Naive B cell (primary cell): Measurements from ENCODE around the gene CYP4Z1. TPM values are rescaled to one million over a fixed set of nuclear protein-coding genes. Genes with fewer than 3 reads are reported as not detected.
"Not testable (repeated sequence)": the region's sequence is repeated elsewhere in the genome, so short reads cannot be mapped to it uniquely, and the experiment has no call there.

Experiments
- ATAC-seq, 2 donors: fragments of 150-1000 bp; cut with Tn5 transposase; 2 replicates each; pipeline ENCODE4 v1.10.0; 2021; ENCODE audit warnings: low read depth in 2 of 2, mild to moderate bottlenecking in 2 of 2, moderate library complexity in 2 of 2
- DNase-seq: peaks from one replicate; pipeline ENCODE4 v3.0.0; 2022
- H3K27ac Mint-ChIP-seq, 6 donors: one replicate each; pipeline ENCODE4 v1.8.0; 2020 to 2022; ENCODE audit warnings: mild to moderate bottlenecking in 6 of 6, mixed read lengths in 6 of 6, moderate library complexity in 5 of 6, inconsistent platforms in 2 of 6
- H3K27me3 Mint-ChIP-seq, 3 donors: one replicate each; pipeline ENCODE4 v1.8.0; 2021 to 2022; ENCODE audit warnings: mixed read lengths in 3 of 3, mild to moderate bottlenecking in 1 of 3
- H3K36me3 Mint-ChIP-seq, 2 donors: one replicate each; pipeline ENCODE4 v1.8.0; 2020 to 2022; ENCODE audit warnings: mixed read lengths in 2 of 2, inconsistent platforms in 1 of 2, mild to moderate bottlenecking in 1 of 2
- H3K4me1 Mint-ChIP-seq, 3 donors: one replicate each; pipeline ENCODE4 v1.8.0; 2020 to 2022; ENCODE audit warnings: mixed read lengths in 3 of 3, inconsistent platforms in 1 of 3, mild to moderate bottlenecking in 1 of 3, moderate library complexity in 1 of 3
- H3K4me3 Mint-ChIP-seq, 8 donors: one replicate each; pipeline ENCODE4 v1.8.0; 2020 to 2022; ENCODE audit warnings: mild to moderate bottlenecking in 8 of 8, mixed read lengths in 8 of 8, moderate library complexity in 8 of 8, inconsistent platforms in 2 of 8
- H3K9me3 Mint-ChIP-seq, 7 donors: one replicate each; pipeline ENCODE4 v1.8.0; 2020 to 2022; ENCODE audit warnings: mixed read lengths in 7 of 7, mild to moderate bottlenecking in 5 of 7, inconsistent platforms in 2 of 7, moderate library complexity in 1 of 7
- polyA plus RNA-seq, 6 donors: library from polyadenylated mRNA; unstranded; fragments of 300-500 nt; fragmentation: Illumina TruSeq; gene quantifications; one replicate each; pipeline ENCODE4 v1.2.3, GENCODE V29; 2021; ENCODE audit warnings: low read depth in 6 of 6

CYP4Z1 gene
- polyA plus RNA-seq, 6 donors from 2014 or later: not detected

DNA sequence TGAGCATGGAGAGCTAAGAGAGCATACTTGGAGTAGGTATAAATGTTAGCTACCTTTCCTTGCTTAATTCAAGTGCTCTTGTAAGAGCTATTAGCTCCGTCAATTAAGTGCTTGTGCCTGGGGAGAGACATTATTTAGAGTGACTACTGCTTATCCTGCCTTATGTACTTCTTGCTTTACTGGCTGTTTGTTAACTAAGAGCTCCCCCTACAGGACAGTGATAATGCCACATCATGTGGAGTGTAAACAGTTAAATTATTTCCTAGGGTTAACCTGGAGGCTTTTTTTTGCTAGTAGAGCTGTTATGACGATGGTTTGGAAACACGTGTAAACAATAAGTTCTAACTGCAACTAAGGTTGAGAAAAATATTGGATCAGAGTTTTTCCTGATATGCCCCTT, 24.4 kb downstream of the CYP4Z1 start:
- H3K4me1 Mint-ChIP-seq: not testable (repeated sequence)

DNA sequence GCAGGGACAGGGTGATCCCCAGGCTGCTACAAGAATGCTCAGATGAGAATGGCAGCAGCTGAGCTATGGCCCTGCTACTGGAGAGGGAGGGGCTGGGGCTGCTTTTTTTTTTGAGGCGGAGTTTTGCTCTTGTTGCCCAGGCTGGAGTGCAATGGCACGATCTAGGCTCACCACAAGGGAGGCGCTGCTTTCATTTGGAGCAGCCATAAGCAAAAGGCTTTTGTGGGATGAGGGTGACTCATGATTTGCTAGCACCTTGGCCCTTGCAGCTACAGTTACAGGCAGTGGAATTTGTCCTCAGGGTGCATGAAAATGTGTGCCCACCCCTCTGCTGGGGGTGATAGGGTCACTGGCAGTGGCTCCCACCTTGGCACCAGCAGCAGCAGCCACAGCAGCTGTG, 37.8 kb downstream of the CYP4Z1 start:
- Mint-ChIP-seq H3K27me3 (peaks cover 5 to 25% (median 7%) of the 10 kb centered on the region in 3 donors), H3K4me3 (no peak overlapping the region), H3K36me3 (no peaks in the 10 kb centered on the region), H3K9me3 (peaks cover 10 to 21% (median 15%) of the 10 kb centered on the region in 7 donors), H3K27ac (no peak overlapping the region), H3K4me1 (no peaks in the 10 kb centered on the region)
- ATAC-seq (no peak), DNase-seq (no peak)

More for the DNA sequence above, 24.4 kb downstream of the CYP4Z1 start:
- not testable (repeated sequence) for DNase-seq, H3K36me3 Mint-ChIP-seq, H3K27me3 Mint-ChIP-seq, H3K27ac Mint-ChIP-seq, H3K9me3 Mint-ChIP-seq, H3K4me3 Mint-ChIP-seq, ATAC-seq

DNA sequence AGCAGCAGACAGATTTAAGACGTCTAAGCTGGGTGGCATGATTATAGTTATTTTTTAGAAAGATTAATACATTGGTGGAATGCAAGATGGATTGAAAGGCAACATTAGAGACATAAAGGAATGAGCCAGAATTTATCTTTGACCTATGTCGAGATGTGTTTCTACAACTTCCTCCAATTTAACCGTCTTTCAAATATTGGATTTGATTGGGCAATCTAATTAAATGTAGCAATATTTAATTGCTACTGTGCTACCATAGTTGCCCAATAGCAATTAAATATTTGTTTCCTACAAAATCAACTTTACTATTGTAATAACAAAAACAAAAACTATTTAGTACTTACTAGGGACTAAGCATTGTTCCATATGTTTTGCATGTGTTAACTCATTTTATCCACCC, 39.8 kb downstream of the CYP4Z1 start:
- Mint-ChIP-seq H3K9me3 (peaks cover 6 to 16% (median 14%) of the 10 kb centered on the region in 7 donors), H3K27ac (no peak overlapping the region), H3K27me3 (peaks cover 0 to 19% (median 5%) of the 10 kb centered on the region in 3 donors), H3K4me3 (no peak overlapping the region), H3K36me3 (no peaks in the 10 kb centered on the region), H3K4me1 (no peaks in the 10 kb centered on the region)
- DNase-seq (no peak), ATAC-seq (no peak)

DNA sequence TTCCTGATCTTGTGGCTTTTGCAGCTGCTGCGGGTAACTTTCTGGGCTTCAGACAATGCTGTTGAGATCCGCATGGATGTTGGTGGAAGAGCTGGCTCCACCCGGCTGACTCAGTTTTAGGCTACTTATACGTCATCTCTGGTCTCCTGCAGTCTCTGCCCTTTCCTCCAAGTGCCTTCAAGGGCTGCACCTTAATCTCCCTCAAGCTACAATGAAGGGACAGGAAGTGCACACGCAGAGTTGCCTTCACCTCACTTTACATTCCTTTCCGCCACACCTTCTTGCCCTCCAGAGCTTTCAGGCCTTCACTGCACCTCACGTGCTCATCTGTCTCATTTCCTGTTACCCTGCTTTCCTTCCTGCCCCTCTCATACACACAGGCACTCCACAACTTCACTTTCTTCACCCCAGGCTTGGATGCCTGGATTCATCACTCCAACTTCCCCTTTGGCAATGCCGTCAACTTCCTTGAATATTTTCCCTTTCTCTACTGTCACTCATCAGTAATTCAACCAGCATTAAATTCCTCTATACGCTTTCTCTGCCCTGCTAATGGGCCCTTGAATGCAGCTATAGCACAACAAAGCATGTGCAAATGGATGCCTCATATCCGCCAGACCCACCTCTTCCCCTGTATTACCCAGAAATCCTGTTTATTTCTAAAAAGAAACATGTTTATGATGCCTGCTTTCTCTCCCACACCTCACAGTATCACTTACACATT, 41.0 kb downstream of the CYP4Z1 start:
- not testable (repeated sequence) for H3K27ac Mint-ChIP-seq, H3K9me3 Mint-ChIP-seq, ATAC-seq, H3K4me3 Mint-ChIP-seq, H3K4me1 Mint-ChIP-seq, H3K36me3 Mint-ChIP-seq, DNase-seq
- peaks cover 3 to 12% (median 8%) of the 10 kb centered on the region in 3 donors for H3K27me3 Mint-ChIP-seq

DNA sequence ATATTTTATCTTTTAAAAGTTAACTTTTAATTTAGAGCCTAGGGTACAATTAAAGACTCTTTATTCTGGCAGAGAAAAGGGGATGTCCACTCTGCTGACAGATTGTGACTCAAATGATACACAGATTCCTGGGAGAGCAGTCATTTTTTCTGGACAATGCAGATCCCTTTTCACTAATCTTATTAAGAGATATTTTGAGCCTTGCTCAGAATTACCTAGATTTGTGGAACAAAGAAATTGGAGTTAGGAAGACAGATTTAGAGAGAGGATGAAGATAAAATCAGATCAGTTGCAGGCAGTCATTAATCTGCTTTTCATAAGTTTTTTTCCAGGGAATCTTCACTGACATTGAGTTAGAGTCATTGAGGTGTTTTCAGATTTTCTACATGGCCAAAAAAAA, 42.5 kb downstream of the CYP4Z1 start:
- not testable (repeated sequence) for H3K4me1 Mint-ChIP-seq, DNase-seq, H3K36me3 Mint-ChIP-seq, ATAC-seq, H3K9me3 Mint-ChIP-seq, H3K27ac Mint-ChIP-seq, H3K4me3 Mint-ChIP-seq
- peaks cover 7 to 13% (median 12%) of the 10 kb centered on the region in 3 donors for H3K27me3 Mint-ChIP-seq

DNA sequence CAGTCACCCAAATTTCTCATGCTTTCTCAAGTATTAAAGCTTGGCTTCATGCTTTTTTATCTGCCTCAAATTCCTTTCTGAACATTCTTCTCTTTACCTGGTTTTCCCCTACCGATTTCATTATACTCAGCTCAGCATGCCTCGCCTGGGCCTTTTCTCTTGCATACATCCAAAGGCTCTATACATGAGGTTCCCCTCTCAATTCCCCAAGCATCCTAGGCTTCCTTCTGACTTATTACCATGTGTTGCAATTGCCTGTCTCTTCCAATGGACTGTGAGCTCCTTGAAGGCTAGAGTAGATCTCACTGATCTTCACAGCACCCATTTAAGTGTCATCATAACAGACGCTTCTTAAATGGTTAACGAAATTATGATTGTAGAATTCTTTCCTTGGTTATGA, 46.1 kb downstream of the CYP4Z1 start:
- Mint-ChIP-seq H3K4me3 (no peak overlapping the region), H3K36me3 (peaks cover 0 to 3% of the 10 kb centered on the region in 2 donors), H3K9me3 (peaks cover 0 to 6% (median 3%) of the 10 kb centered on the region in 7 donors), H3K27me3 (peaks cover 6 to 13% (median 10%) of the 10 kb centered on the region in 3 donors), H3K4me1 (no peaks in the 10 kb centered on the region), H3K27ac (no peak overlapping the region)
- DNase-seq (no peak), ATAC-seq (no peak)

DNA sequence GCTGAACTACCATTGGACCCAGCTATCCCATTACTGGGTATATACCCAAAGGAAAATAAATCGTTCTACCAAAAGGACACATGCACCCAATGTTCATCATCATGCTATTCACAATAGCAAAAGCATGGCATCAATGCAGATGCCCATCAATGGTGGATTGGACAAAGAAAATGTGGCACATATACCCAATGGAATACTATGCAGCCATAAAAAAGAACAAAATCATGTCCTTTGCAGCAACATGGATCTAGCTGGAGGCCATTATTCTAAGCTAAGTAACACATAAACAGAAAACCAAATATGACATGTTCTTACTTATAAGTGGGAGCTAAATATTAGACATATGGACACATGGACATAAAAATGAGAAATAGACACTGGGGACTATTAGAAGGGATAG, 54.0 kb downstream of the CYP4Z1 start:
- not testable (repeated sequence) for H3K36me3 Mint-ChIP-seq, H3K27ac Mint-ChIP-seq, DNase-seq, H3K4me1 Mint-ChIP-seq, ATAC-seq, H3K4me3 Mint-ChIP-seq
- Mint-ChIP-seq H3K27me3 (peaks cover 0 to 16% (median 8%) of the 10 kb centered on the region in 3 donors), H3K9me3 (peaks cover 0 to 16% (median 6%) of the 10 kb centered on the region in 7 donors)

DNA sequence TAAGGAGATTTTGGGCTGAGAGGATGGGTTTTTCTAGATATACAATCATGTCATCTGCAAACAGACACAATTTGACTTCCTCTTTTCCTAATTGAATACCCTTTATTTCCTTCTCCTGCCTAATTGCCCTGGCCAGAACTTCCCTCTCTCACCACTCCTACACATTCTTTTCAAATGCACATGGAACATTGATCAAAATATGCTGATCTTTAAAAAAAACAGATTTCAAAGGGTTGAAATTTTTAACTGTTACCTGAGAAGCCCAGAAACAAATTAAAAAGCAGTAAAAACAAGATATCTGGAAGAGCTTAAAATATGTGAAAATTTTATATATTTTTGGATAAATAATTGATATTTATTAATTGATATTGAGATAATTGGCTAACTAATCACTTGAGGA, 57.8 kb downstream of the CYP4Z1 start:
- not testable (repeated sequence) for H3K4me1 Mint-ChIP-seq, ATAC-seq, H3K27ac Mint-ChIP-seq, H3K4me3 Mint-ChIP-seq, DNase-seq, H3K36me3 Mint-ChIP-seq
- H3K9me3 Mint-ChIP-seq: peaks cover 0 to 17% (median 6%) of the 10 kb centered on the region in 7 donors
- H3K27me3 Mint-ChIP-seq: peaks cover 0 to 13% (median 5%) of the 10 kb centered on the region in 3 donors

DNA sequence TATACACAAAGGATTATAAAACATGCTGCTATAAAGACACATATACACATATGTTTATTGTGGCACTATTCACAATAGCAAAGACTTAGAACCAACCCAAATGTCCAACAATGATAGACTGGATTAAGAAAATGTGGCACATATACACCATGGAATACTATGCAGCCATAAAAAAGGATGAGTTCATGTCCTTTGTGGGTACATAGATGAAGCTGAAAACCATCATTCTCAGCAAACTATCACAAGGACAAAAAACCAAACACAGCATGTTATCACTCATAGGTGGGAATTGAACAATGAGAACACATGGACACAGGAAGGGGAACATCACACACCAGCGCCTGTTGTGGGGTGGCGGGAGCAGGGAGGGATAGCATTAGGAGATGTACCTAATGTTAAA, 60.0 kb downstream of the CYP4Z1 start:
- not testable (repeated sequence) for H3K36me3 Mint-ChIP-seq, ATAC-seq, DNase-seq, H3K4me3 Mint-ChIP-seq, H3K4me1 Mint-ChIP-seq, H3K27ac Mint-ChIP-seq
- Mint-ChIP-seq H3K9me3 (peaks cover 0 to 15% (median 6%) of the 10 kb centered on the region in 7 donors), H3K27me3 (peaks cover 0 to 13% (median 7%) of the 10 kb centered on the region in 3 donors)

DNA sequence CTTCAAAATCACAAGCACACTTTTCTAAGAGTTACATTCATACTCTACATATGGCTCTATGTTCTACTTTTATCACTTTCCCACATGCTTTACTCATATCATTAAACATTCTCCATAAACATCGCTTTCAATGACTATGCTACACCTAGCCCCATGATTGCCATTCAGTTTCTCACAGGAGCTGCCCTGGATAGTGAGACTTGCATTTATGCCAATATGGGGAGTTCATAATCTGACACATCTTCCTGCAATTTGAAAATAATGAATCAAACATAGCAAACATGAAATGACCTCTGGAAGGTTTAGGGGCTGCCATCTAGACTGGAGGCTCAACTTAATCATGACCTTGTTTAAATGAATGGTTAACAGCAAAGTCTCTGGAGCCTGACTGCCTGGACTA, 61.2 kb downstream of the CYP4Z1 start:
- ATAC-seq (no peak), DNase-seq (no peak)
- Mint-ChIP-seq H3K4me3 (no peak overlapping the region), H3K36me3 (no peaks in the 10 kb centered on the region), H3K27ac (no peak overlapping the region), H3K9me3 (peaks cover 4 to 15% (median 6%) of the 10 kb centered on the region in 7 donors), H3K4me1 (no peaks in the 10 kb centered on the region), H3K27me3 (peaks cover 4 to 13% (median 7%) of the 10 kb centered on the region in 3 donors)

DNA sequence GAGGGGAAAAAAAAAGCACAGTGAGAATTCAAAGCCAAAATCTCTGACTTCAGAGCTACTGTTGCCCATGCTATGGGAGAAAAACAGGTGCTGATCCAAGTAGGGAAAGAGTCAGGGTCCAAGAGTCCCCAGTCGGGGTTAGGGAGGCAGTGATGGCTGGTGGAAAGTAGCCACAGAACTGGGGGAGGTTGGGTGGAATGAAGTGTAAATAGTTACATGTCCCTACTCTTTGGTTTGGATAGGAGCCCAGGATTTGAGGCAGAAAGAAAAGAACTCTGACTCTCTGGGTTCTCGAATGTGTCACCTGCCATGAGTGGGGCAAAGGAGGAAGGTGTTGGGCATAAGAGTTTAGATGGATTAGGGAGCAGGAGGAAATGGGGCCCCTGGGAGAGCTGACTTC, 61.8 kb downstream of the CYP4Z1 start:
- DNase-seq, H3K36me3 Mint-ChIP-seq, H3K27ac Mint-ChIP-seq, ATAC-seq, H3K4me1 Mint-ChIP-seq, H3K4me3 Mint-ChIP-seq: not testable (repeated sequence)
- H3K27me3 Mint-ChIP-seq: peaks cover 4 to 13% (median 7%) of the 10 kb centered on the region in 3 donors
- peaks cover 4 to 12% (median 6%) of the 10 kb centered on the region in 7 donors for H3K9me3 Mint-ChIP-seq

DNA sequence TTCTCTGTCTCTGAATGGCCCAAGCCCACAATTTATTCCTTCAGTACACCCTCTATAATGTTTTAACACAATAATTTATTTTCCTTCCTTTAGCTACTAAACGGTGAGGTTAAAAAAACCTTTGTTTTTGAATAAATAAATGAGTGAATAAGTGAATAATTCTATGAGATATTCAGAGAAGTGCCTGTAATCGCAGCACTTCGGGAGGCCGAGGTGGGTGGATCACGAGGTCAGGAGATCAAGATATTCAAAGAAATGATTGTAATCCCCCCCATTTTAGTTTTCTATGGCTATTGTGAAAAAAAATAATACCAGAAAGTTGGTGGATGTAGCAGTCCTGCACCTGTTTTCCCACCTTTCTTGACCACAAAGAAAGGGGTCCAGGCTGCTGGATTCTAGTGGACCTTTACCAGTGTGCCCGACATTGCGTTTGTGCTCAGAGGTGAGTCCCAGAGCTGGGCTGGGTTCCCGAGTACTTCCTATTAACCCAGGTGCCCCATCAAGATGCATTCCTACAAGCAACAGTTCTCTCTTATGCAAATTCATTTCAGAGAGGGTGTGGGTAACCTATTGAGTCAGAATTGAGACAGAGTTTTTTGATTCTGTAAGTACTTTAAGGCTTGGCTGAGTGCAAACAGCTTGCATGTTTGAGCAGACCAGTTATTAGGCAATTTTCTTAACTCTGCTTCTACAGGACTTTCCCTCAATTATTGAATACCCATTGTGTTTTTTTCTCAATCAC, 62.6 kb downstream of the CYP4Z1 start:
- not testable (repeated sequence) for H3K9me3 Mint-ChIP-seq, H3K4me3 Mint-ChIP-seq, H3K36me3 Mint-ChIP-seq, DNase-seq, ATAC-seq, H3K4me1 Mint-ChIP-seq, H3K27ac Mint-ChIP-seq
- peaks cover 4 to 13% (median 7%) of the 10 kb centered on the region in 3 donors for H3K27me3 Mint-ChIP-seq

DNA sequence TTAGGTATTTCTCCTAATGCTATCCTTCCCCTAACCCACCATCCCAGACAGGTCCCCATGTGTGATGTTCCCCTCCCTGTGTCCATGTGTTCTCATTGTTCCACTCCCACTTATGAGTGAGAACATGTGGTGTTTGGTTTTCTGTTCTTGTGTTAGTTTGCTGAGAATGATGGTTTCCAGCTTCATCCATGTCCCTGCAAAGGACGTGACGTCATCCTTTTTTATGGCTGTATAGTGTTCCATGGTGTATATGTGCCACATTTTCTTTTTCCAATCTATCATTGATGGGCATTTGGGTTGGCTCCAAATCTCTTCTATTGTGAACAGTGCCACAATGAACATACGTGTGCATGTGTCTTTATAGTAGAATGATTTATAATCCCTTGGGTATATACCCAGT, 65.6 kb downstream of the CYP4Z1 start:
- H3K27ac Mint-ChIP-seq: peak overlapping the region in 1 of 6 donors; percentile 16
- H3K9me3 Mint-ChIP-seq, DNase-seq, ATAC-seq, H3K4me1 Mint-ChIP-seq, H3K4me3 Mint-ChIP-seq, H3K36me3 Mint-ChIP-seq: not testable (repeated sequence)
- H3K27me3 Mint-ChIP-seq: peaks cover 4 to 13% (median 7%) of the 10 kb centered on the region in 3 donors

DNA sequence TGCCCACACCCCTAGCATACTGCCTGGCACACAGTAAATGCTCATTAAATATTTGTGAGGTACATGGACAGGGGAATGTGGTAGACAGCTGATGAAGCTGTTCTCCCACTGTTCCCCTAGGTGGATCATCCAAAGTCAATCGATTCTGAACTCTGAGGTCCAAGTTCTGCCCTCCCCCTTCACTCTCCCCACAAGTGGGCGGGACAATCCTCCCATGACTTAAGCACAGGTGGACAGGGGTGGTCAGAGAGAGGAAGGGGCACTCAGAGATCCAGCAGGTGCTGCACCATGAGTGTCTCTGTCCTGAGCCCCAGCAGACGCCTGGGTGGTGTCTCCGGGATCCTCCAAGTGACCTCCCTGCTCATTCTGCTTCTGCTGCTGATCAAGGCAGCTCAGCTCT, 70.2 kb downstream of the CYP4Z1 start, which contains the start of gene CYP4A22:
CYP4A22 (plus strand) TSS at position 244 of the 400 bp plus-strand sequence; CDS start at position 289, 45 bp downstream.
- ATAC-seq (no peak), DNase-seq (no peak)
- H3K27ac Mint-ChIP-seq: peak within 1 kb of the TSS in 1 of 6 donors; percentile 24
- peaks cover 0 to 9% (median 4%) of the 10 kb centered on the region in 3 donors for H3K27me3 Mint-ChIP-seq
- peaks cover 2 to 5% (median 3%) of the 10 kb centered on the region in 7 donors for H3K9me3 Mint-ChIP-seq
- H3K4me1 Mint-ChIP-seq: no peaks in the 10 kb centered on the region
- H3K36me3 Mint-ChIP-seq: no peaks in the 10 kb centered on the region
- H3K4me3 Mint-ChIP-seq: no peak within 1 kb of the TSS
